ENCODE results near the gene DDX10. TPM values are rescaled to one million over a fixed set of nuclear protein-coding genes. Genes with fewer than 3 reads are reported as not detected.

DDX10 gene
- total RNA-seq, 2 experiments from 2014 or later: 15.0 to 15.4 TPM

- CTCF ChIA-PET: no interaction called here
- POLR2A ChIA-PET: no interaction called here
- H3K27me3 ChIP-seq (ENCODE audit: control insufficient read depth in 1 of 2, insufficient read depth in 2 of 2, low read length in 2 of 2): no peaks in the 10 kb centered on the region
- H3K27ac ChIP-seq (ENCODE audit: low read depth in 1 of 2, low read length in 2 of 2): no peak overlapping the region
- Mint-ChIP-seq H3K36me3 (ENCODE audit: low read depth) (peaks cover 15% of the 10 kb centered on the region), H3K27ac (no peak overlapping the region), H3K9me3 (no peaks in the 10 kb centered on the region), H3K27me3 (no peaks in the 10 kb centered on the region), H3K4me3 (no peak overlapping the region), H3K4me1 (ENCODE audit: low read depth) (no peaks in the 10 kb centered on the region)
- ATAC-seq (ENCODE audit: poor library complexity) (no peak), DNase-seq (no peak)
- H3K36me3 ChIP-seq (ENCODE audit: insufficient read depth, low read length): no peaks in the 10 kb centered on the region
- no peaks in the 10 kb centered on the region for H3K4me1 ChIP-seq (ENCODE audit: insufficient read depth, low read length)
- no peak overlapping the region for H3K4me3 ChIP-seq (ENCODE audit: low read length)
- no peaks in the 10 kb centered on the region for H3K9me3 ChIP-seq (ENCODE audit: control insufficient read depth in 1 of 2, insufficient read depth in 1 of 2, low read length in 2 of 2)
- TF ChIP-seq CTCF (IDR thresholded peaks at IDR 0.05): no peak
- intact Hi-C loops (cut with DNase I, micrococcal nuclease): no loop called here
These were observed 247.7 kb downstream of the DDX10 start for GRCh38 chr11:108912581-108912980.

- ATAC-seq (ENCODE audit: poor library complexity) (no peak), DNase-seq (no peak)
- no peak for TF ChIP-seq CTCF (IDR thresholded peaks at IDR 0.05)
- Mint-ChIP-seq H3K9me3 (no peaks in the 10 kb centered on the region), H3K27me3 (no peaks in the 10 kb centered on the region), H3K4me1 (ENCODE audit: low read depth) (no peaks in the 10 kb centered on the region), H3K36me3 (ENCODE audit: low read depth) (peaks cover 21% of the 10 kb centered on the region), H3K27ac (no peak overlapping the region), H3K4me3 (no peak overlapping the region)
- H3K27me3 ChIP-seq (ENCODE audit: control insufficient read depth in 1 of 2, insufficient read depth in 2 of 2, low read length in 2 of 2): no peaks in the 10 kb centered on the region
- ChIA-PET POLR2A (no interaction called here), CTCF (interaction anchor here (2.7 kb wide), 1 partner anchor 9 kb away, joined by 7 read pairs; no protein-coding TSS in a partner anchor)
- H3K4me1 ChIP-seq (ENCODE audit: insufficient read depth, low read length): no peaks in the 10 kb centered on the region
- no peak overlapping the region for H3K4me3 ChIP-seq (ENCODE audit: low read length)
- H3K36me3 ChIP-seq (ENCODE audit: insufficient read depth, low read length): peaks cover 4% of the 10 kb centered on the region
- no peak overlapping the region for H3K27ac ChIP-seq (ENCODE audit: low read depth in 1 of 2, low read length in 2 of 2)
- H3K9me3 ChIP-seq (ENCODE audit: control insufficient read depth in 1 of 2, insufficient read depth in 1 of 2, low read length in 2 of 2): no peaks in the 10 kb centered on the region
- intact Hi-C loops (cut with DNase I, micrococcal nuclease): no loop called here
These were observed 248.3 kb downstream of the DDX10 start for GRCh38 chr11:108913204-108913603.

- CTCF ChIA-PET: interaction anchor here (2.7 kb wide), 1 partner anchor 8 kb away, joined by 7 read pairs; no protein-coding TSS in a partner anchor
- Histone ChIP-seq H3K9me3 (ENCODE audit: control insufficient read depth in 1 of 2, insufficient read depth in 1 of 2, low read length in 2 of 2) (no peaks in the 10 kb centered on the region), H3K4me1 (ENCODE audit: insufficient read depth, low read length) (no peaks in the 10 kb centered on the region), H3K27me3 (ENCODE audit: control insufficient read depth in 1 of 2, insufficient read depth in 2 of 2, low read length in 2 of 2) (no peaks in the 10 kb centered on the region), H3K4me3 (ENCODE audit: low read length) (no peak overlapping the region), H3K27ac (ENCODE audit: low read depth in 1 of 2, low read length in 2 of 2) (no peak overlapping the region), H3K36me3 (ENCODE audit: insufficient read depth, low read length) (peaks cover 4% of the 10 kb centered on the region)
- TF ChIP-seq CTCF (IDR thresholded peaks at IDR 0.05): no peak
- intact Hi-C loops (cut with DNase I, micrococcal nuclease): no loop called here
- ATAC-seq (ENCODE audit: poor library complexity) (no peak), DNase-seq (no peak)
- H3K27me3 Mint-ChIP-seq: no peaks in the 10 kb centered on the region
- H3K27ac Mint-ChIP-seq: no peak overlapping the region
- peaks cover 27% of the 10 kb centered on the region for H3K36me3 Mint-ChIP-seq (ENCODE audit: low read depth)
- no peaks in the 10 kb centered on the region for H3K9me3 Mint-ChIP-seq
- H3K4me3 Mint-ChIP-seq: no peak overlapping the region
- POLR2A ChIA-PET: no interaction called here
- no peaks in the 10 kb centered on the region for H3K4me1 Mint-ChIP-seq (ENCODE audit: low read depth)
These were observed 249.3 kb downstream of the DDX10 start for GRCh38 chr11:108914211-108914610.

Measured in CD4-positive, alpha-beta T cell (primary cell).